Esophagus (tissue), 2 donors: ENCODE data around the gene PMF1. TPM values are rescaled to one million over a fixed set of nuclear protein-coding genes. Genes with fewer than 3 reads are reported as not detected.

Source experiments
- H3K27ac ChIP-seq, 2 donors: one replicate each; pipeline ENCODE4 v1.5.1; 2013; ENCODE audit warnings: low read depth in 2 of 2, mild to moderate bottlenecking in 2 of 2, inconsistent platforms in 1 of 2, low read length in 1 of 2, moderate library complexity in 1 of 2
- H3K27me3 ChIP-seq, 2 donors: one replicate each; pipeline ENCODE4 v1.6.1; 2013; ENCODE audit warnings: low read length in 2 of 2, control low read depth in 1 of 2, mild to moderate bottlenecking in 1 of 2; ENCODE audit not compliant: insufficient read depth in 2 of 2, control insufficient read depth in 1 of 2
- H3K36me3 ChIP-seq, 2 donors: one replicate each; pipeline ENCODE4 v1.6.1; 2013; ENCODE audit warnings: low read length in 1 of 2; ENCODE audit not compliant: control insufficient read depth in 2 of 2, insufficient read depth in 2 of 2
- H3K4me1 ChIP-seq, 2 donors: one replicate each; pipeline ENCODE4 v1.6.1; 2013; ENCODE audit warnings: low read length in 1 of 2; ENCODE audit not compliant: control insufficient read depth in 2 of 2, insufficient read depth in 2 of 2
- H3K4me3 ChIP-seq, 2 donors: one replicate each; pipeline ENCODE4 v1.5.1; 2013; ENCODE audit warnings: low read length in 2 of 2, mild to moderate bottlenecking in 2 of 2, low read depth in 1 of 2, moderate library complexity in 1 of 2
- H3K9me3 ChIP-seq, 2 donors: one replicate each; pipeline ENCODE4 v1.6.1; 2013; ENCODE audit warnings: mild to moderate bottlenecking in 2 of 2, low read depth in 1 of 2, low read length in 1 of 2, moderate library complexity in 1 of 2; ENCODE audit not compliant: control insufficient read depth in 2 of 2, insufficient read depth in 1 of 2
- WGBS, 2 donors: extraction: QIAGEN DNeasy Blood & Tissue Kit; methylation state at CpG; one replicate each; pipeline ENCODE4 v1.1.7; 2013; 5-methylcytosine and 5-hydroxymethylcytosine counted together
- polyA plus RNA-seq, 2 donors: library from polyadenylated mRNA; stranded (reverse); fragments of 200-250 nt; gene quantifications; one replicate each; pipeline ENCODE4 v1.2.3, GENCODE V29; 2013
- donor health status: healthy with polysubstance abuse.
- donor health status: Bipolar disorder and iron deficiency.

The PMF1 gene
- polyA plus RNA-seq, 2 donors: 67.2 to 69.0 TPM

GRCh38 chr1:156276966-156277381 lies 64.2 kb downstream of the PMF1 start:
- H3K27me3 ChIP-seq: no peaks in the 10 kb centered on the region
- H3K9me3 ChIP-seq: no peaks in the 10 kb centered on the region
- H3K36me3 ChIP-seq: peaks cover 8 to 39% of the 10 kb centered on the region in 2 donors
- H3K27ac ChIP-seq: no peak overlapping the region
- no peak overlapping the region for H3K4me3 ChIP-seq
- 62 to 77% methylated on average over 6 of the region's 6 CpGs for WGBS, 2 donors
- peaks cover 0 to 3% of the 10 kb centered on the region in 2 donors for H3K4me1 ChIP-seq

GRCh38 chr1:156279837-156280236 lies 67.0 kb downstream of the PMF1 start:
- Histone ChIP-seq H3K9me3 (no peaks in the 10 kb centered on the region), H3K27ac (peak overlapping the region in 1 of 2 donors; percentile 0), H3K36me3 (peaks cover 0 to 21% of the 10 kb centered on the region in 2 donors), H3K4me1 (peaks cover 0 to 3% of the 10 kb centered on the region in 2 donors), H3K4me3 (no peak overlapping the region), H3K27me3 (no peaks in the 10 kb centered on the region)
- WGBS, 2 donors: 93 to 94% methylated on average over 3 of the region's 3 CpGs

- Histone ChIP-seq H3K4me1 (peaks cover 0 to 7% of the 10 kb centered on the region in 2 donors), H3K27me3 (no peaks in the 10 kb centered on the region), H3K4me3 (peak overlapping the region in 1 of 2 donors; percentile 54), H3K9me3 (no peaks in the 10 kb centered on the region), H3K36me3 (peaks cover 0 to 28% of the 10 kb centered on the region in 2 donors), H3K27ac (peak overlapping the region; percentile 97)
- 16 to 18% methylated on average over 8 of the region's 8 CpGs for WGBS, 2 donors
Observed at GRCh38 chr1:156281281-156281680, 68.5 kb downstream of the PMF1 start.

- Histone ChIP-seq H3K27me3 (no peaks in the 10 kb centered on the region), H3K27ac (peak overlapping the region; percentile 97), H3K36me3 (peaks cover 0 to 28% of the 10 kb centered on the region in 2 donors), H3K9me3 (no peaks in the 10 kb centered on the region), H3K4me1 (peaks cover 3 to 7% of the 10 kb centered on the region in 2 donors), H3K4me3 (peak overlapping the region; percentile 54 to 87)
- WGBS, 2 donors: 5 to 6% methylated on average over 22 of the region's 22 CpGs
Observed at GRCh38 chr1:156281693-156282478, 69.1 kb downstream of the PMF1 start.

GRCh38 chr1:156282479-156283222 lies 69.8 kb downstream of the PMF1 start, which contains the start of gene SMG5:
Gene SMG5 (minus strand): TSS chr1:156282825. CDS start chr1:156282680, 145 bp downstream.
- Histone ChIP-seq H3K27me3 (no peaks in the 10 kb centered on the region), H3K4me1 (peaks cover 3 to 7% of the 10 kb centered on the region in 2 donors), H3K36me3 (peaks cover 0 to 24% of the 10 kb centered on the region in 2 donors), H3K27ac (peak within 1 kb of the TSS; percentile 97), H3K9me3 (no peaks in the 10 kb centered on the region), H3K4me3 (peak within 1 kb of the TSS; percentile 54 to 87)
- WGBS, 2 donors: 0 to 1% methylated on average over 50 of the region's 50 CpGs

- WGBS, 2 donors: 72% methylated on average over 1 of the region's 1 CpG
- peak overlapping the region; percentile 56 to 87 for H3K4me3 ChIP-seq
- no peaks in the 10 kb centered on the region for H3K27me3 ChIP-seq
- H3K9me3 ChIP-seq: no peaks in the 10 kb centered on the region
- peak overlapping the region; percentile 97 for H3K27ac ChIP-seq
- peaks cover 0 to 20% of the 10 kb centered on the region in 2 donors for H3K36me3 ChIP-seq
- peaks cover 3 to 7% of the 10 kb centered on the region in 2 donors for H3K4me1 ChIP-seq
Observed at GRCh38 chr1:156283521-156283920, 70.7 kb downstream of the PMF1 start.

- WGBS, 2 donors: 56 to 57% methylated on average over 7 of the region's 7 CpGs
- Histone ChIP-seq H3K27ac (peak within 1 kb of the TSS; percentile 97), H3K4me3 (peak within 1 kb of the TSS; percentile 56 to 87), H3K4me1 (peaks cover 3 to 7% of the 10 kb centered on the region in 2 donors), H3K9me3 (no peaks in the 10 kb centered on the region), H3K27me3 (no peaks in the 10 kb centered on the region), H3K36me3 (peaks cover 0 to 19% of the 10 kb centered on the region in 2 donors)
Observed at GRCh38 chr1:156284112-156284511, 71.3 kb downstream of the PMF1 start, which contains the start of gene TMEM79. Gene TMEM79 (plus strand): TSS chr1:156284325. CDS start chr1:156285227, 902 bp downstream.

GRCh38 chr1:156284757-156285156 lies 72.0 kb downstream of the PMF1 start:
- H3K9me3 ChIP-seq: no peaks in the 10 kb centered on the region
- 37 to 61% methylated on average over 4 of the region's 4 CpGs for WGBS, 2 donors
- H3K4me1 ChIP-seq: peaks cover 3 to 7% of the 10 kb centered on the region in 2 donors
- H3K27me3 ChIP-seq: no peaks in the 10 kb centered on the region
- H3K4me3 ChIP-seq: peak overlapping the region; percentile 55 to 56
- peaks cover 0 to 19% of the 10 kb centered on the region in 2 donors for H3K36me3 ChIP-seq
- peak overlapping the region; percentile 85 to 93 for H3K27ac ChIP-seq

- 77 to 85% methylated on average over 19 to 21 of the region's 21 CpGs for WGBS, 2 donors
- H3K4me3 ChIP-seq: peak overlapping the region; percentile 55 to 56
- peaks cover 0 to 19% of the 10 kb centered on the region in 2 donors for H3K36me3 ChIP-seq
Observed at GRCh38 chr1:156285437-156285836, 72.6 kb downstream of the PMF1 start.

More at GRCh38 chr1:156285437-156285836, 72.6 kb downstream of the PMF1 start:
- Histone ChIP-seq H3K4me1 (peaks cover 3 to 7% of the 10 kb centered on the region in 2 donors), H3K27ac (peak overlapping the region; percentile 85 to 93), H3K9me3 (no peaks in the 10 kb centered on the region), H3K27me3 (no peaks in the 10 kb centered on the region)
